Fibroblast of the aortic adventitia (primary cell): ENCODE data around the gene EME2. TPM values are rescaled to one million over a fixed set of nuclear protein-coding genes. Genes with fewer than 3 reads are reported as not detected.

ENCODE experiments used
- DNase-seq: peaks from one replicate; pipeline ENCODE4 v3.0.0-alpha.2; 2010; ENCODE audit warnings: low read depth
- H3K4me3 ChIP-seq: 2 replicates; pipeline ENCODE4 v1.5.1; 2011; ENCODE audit warnings: low read depth, mild to moderate bottlenecking, control low read depth, low read length, moderate library complexity
- total RNA-seq: library from RNA; depleted of rRNA; stranded (reverse); fragments of >200 nt; gene quantifications from 2 replicates; pipeline ENCODE4 v1.2.3, GENCODE V29; 2012; ENCODE audit warnings: low replicate concordance
- TF ChIP-seq, protein P1 (sequence below): IDR thresholded peaks from 2 replicates; pipeline ENCODE4 v1.5.1; 2011; ENCODE audit warnings: mild to moderate bottlenecking, low read length, control low read depth, inconsistent platforms; ENCODE audit not compliant: insufficient read depth

EME2 gene
- total RNA-seq, 1 donor = 8.4 TPM

DNA sequence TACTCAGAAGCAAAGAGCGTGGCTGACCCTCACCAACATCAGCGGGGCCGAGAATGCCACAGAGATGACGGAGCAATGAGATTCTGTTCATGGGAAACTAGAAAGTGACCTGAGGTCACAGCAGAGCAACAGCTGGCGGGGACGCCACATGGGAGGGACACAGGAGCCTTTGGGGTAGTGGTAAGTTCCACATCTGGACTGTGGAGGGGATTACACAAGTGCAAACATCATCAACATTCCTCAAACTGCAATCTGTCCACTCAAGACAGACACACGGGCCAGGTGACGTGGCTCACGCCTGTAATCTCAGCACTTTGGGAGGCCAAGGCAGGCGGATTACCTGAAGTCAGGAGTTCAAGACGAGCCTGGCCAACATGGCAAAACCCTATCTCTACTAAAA lies 42.9 kb downstream of the EME2 start:
- H3K4me3 ChIP-seq = no peak overlapping the region
- no peak for DNase-seq
- TF ChIP-seq, protein P1, sequence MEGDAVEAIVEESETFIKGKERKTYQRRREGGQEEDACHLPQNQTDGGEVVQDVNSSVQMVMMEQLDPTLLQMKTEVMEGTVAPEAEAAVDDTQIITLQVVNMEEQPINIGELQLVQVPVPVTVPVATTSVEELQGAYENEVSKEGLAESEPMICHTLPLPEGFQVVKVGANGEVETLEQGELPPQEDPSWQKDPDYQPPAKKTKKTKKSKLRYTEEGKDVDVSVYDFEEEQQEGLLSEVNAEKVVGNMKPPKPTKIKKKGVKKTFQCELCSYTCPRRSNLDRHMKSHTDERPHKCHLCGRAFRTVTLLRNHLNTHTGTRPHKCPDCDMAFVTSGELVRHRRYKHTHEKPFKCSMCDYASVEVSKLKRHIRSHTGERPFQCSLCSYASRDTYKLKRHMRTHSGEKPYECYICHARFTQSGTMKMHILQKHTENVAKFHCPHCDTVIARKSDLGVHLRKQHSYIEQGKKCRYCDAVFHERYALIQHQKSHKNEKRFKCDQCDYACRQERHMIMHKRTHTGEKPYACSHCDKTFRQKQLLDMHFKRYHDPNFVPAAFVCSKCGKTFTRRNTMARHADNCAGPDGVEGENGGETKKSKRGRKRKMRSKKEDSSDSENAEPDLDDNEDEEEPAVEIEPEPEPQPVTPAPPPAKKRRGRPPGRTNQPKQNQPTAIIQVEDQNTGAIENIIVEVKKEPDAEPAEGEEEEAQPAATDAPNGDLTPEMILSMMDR = no peak

DNA sequence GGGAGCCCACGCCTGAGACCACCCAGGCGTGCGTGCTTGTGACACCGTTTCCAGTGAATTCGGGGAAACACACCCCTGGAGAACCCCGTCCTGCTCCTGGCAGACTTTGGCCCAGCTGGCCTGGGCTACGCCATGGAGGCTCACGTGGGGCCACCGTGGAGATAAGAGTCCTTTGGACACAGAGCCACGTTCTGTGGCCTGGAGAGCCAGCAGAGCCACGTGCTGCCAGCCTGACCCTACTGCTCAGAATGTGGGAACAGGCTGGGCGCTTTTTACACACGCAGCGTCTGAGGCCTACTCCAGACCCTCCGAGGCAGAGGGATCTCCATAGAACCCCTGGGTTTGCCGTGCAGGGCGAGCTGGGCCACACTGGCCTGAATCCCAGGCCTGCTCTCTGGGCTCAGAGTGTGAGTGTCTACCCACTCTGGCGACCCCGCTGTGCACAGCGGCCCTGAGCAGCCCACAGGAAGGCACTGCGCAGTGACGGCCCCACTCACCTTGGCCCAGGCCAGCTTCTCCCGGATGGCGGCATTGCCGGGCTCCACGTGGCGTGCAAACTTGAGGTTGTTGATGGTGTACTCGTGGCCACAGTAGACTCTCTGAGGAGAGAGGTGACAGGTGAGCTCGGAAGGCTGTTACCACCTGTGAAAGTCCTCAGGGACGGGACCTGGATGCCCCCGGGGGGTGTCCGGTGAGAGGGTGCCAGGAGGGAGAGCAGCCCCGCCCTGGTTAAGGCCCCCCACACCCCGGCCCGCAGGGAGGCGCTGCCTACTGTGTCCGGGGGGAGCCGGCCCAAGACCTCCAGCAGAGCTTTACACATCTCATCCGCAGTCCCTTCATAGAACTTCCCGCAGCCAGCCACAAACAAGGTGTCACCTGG lies 44.0 kb downstream of the EME2 start:
- no peak overlapping the region for H3K4me3 ChIP-seq
- DNase-seq = no peak
- TF ChIP-seq, protein P1 = no peak

DNA sequence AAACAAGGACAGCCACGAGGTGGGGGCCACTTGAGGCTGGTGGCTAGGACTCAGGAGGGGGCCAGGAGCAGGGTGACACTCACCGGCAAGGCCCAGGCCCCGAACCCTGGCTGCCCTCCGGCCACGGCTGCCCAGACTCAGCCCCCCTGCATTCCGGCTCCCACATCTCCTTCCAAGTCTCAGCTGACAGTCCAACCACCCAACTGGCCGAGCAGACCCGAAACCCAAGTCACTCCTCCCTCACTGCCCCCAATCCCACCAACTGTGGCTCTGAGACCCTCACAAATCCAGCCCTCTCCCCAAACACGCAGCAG lies 44.6 kb downstream of the EME2 start:
- H3K4me3 ChIP-seq = no peak overlapping the region
- TF ChIP-seq, protein P1 = no peak

DNA sequence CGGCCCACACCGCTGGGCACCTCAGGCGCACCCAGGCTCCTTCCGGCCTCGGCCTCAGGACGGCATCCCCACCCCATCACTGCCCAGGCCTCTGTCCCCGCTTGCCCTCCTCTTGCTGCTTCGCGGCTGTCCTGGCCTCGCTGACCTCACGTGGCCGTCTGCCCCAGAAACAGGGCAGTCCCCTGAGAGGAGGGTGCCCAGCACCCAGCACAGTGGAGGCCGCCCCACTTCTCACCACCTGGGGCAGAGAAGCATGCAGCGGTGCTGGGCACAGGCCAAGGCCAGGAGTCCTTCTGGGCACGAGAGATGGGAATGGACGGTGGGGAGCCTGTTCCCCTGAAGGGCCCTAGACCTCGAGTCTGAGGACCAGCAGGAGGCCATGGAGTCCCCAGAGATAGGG lies 45.1 kb downstream of the EME2 start:
- TF ChIP-seq, protein P1 = no peak
- no peak for DNase-seq
- no peak overlapping the region for H3K4me3 ChIP-seq

More for the DNA sequence above, 44.6 kb downstream of the EME2 start:
- no peak for DNase-seq

DNA sequence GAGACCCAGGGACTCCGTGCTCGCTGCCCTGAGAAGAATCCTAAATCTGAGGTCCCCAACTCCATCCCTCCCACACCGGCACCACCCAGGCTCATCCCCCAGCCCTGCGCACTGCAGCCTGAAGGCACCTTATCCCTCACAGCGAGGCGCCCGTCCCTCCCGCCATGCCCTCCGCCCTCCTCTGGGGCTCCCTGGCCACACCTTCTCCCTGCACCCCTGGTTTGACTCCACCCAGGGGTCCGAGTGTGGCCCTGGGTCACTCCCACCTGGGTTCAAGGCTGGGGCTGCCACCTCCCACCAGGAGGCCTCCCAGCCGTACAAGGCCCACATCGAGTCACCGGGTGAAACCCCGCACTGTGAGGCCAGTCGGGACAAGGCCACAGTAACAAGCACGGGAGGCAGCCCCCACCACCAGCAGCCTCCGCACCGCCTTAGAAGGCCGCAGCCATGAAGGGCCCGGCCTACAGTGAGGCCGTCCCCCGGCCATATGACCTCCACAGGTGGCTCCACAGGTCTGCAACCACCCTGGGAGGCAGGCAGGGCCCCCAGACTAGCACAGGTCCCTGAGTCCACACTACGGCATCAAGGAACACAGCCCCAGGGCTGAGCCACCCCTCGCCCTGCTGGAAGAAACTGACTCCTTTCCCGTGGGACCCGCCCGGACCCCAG lies 45.7 kb downstream of the EME2 start:
- TF ChIP-seq, protein P1 = no peak
- no peak for DNase-seq
- no peak overlapping the region for H3K4me3 ChIP-seq

DNA sequence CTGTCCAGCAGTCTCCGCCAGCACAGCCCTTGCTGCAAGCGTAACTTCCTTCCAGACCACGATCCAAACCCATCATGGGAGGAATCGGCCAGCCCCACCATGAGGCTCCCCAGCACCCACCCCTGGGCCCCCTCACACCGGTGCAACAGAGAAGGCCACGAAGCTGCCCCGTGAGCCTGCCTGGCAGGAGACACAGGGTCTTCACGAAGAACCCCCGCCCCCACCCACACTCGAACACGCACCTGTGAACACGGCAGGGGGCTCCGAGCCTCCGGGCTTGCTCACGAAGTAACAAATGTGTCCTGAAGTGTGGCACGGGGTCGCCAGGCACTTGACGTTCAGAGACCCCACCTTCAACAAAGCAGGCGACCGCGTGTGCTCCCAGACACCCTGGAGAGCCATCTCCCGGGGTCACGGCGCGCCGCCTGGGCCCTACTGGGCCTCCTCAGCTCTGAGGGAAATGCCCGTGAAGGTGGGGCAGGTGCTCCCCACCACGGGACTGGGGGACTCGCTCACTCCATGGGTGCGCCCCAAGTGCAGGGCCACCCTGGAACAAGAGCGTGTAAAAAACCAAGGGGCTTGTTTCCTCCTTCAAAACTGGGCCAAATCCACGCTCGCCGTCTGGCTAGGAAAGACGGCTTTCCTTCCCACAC lies 46.4 kb downstream of the EME2 start:
- H3K4me3 ChIP-seq = no peak overlapping the region
- TF ChIP-seq, protein P1 = no peak
- no peak for DNase-seq
